GM12801 (cell line): ENCODE data around the gene POP7.

Experiments used
- CTCF ChIP-seq: IDR thresholded peaks from one replicate; pipeline ENCODE4 v1.5.1; 2011; ENCODE audit warnings: control low read depth; ENCODE audit not compliant: insufficient read length; ENCODE audit errors: extremely low read depth

POP7 gene

GRCh38 chr7:100720671-100721504 lies 15.0 kb downstream of the POP7 start:
- no peak for TF ChIP-seq CTCF

DNA sequence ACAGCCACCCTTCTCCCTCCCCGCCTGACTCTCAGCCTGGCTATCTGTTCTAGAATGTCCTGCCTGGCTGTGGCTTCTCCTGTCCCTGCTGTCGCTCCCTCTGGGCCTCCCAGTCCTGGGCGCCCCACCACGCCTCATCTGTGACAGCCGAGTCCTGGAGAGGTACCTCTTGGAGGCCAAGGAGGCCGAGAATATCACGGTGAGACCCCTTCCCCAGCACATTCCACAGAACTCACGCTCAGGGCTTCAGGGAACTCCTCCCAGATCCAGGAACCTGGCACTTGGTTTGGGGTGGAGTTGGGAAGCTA lies 15.5 kb downstream of the POP7 start:
- no peak for TF ChIP-seq CTCF

DNA sequence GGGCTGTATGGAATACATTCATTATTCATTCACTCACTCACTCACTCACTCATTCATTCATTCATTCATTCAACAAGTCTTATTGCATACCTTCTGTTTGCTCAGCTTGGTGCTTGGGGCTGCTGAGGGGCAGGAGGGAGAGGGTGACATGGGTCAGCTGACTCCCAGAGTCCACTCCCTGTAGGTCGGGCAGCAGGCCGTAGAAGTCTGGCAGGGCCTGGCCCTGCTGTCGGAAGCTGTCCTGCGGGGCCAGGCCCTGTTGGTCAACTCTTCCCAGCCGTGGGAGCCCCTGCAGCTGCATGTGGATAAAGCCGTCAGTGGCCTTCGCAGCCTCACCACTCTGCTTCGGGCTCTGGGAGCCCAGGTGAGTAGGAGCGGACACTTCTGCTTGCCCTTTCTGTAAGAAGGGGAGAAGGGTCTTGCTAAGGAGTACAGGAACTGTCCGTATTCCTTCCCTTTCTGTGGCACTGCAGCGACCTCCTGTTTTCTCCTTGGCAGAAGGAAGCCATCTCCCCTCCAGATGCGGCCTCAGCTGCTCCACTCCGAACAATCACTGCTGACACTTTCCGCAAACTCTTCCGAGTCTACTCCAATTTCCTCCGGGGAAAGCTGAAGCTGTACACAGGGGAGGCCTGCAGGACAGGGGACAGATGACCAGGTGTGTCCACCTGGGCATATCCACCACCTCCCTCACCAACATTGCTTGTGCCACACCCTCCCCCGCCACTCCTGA lies 16.7 kb downstream of the POP7 start:
- no peak for TF ChIP-seq CTCF

DNA sequence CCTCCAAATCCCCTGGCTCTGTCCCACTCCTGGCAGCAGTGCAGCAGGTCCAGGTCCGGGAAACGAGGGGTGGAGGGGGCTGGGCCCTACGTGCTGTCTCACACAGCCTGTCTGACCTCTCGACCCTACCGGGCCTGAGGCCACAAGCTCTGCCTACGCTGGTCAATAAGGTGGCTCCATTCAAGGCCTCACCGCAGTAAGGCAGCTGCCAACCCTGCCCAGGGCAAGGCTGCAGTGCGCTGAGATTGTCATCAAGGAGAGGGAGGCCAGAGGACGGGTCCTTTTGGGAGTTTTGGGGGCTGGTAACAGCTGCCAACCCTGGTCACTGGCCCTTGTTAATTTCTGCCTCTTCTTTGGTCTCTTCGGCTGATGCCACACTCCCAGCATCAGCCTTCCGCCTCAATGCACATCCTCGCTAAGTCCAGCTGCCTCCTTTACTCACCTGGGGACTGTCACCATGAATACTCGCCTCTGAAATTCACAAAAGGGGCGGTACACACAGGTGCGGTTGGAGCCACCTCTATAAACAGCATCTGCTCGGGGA lies 17.9 kb downstream of the POP7 start:
- no peak for TF ChIP-seq CTCF

- no peak for TF ChIP-seq CTCF
Observed at GRCh38 chr7:100726996-100727761, 21.3 kb downstream of the POP7 start.

DNA sequence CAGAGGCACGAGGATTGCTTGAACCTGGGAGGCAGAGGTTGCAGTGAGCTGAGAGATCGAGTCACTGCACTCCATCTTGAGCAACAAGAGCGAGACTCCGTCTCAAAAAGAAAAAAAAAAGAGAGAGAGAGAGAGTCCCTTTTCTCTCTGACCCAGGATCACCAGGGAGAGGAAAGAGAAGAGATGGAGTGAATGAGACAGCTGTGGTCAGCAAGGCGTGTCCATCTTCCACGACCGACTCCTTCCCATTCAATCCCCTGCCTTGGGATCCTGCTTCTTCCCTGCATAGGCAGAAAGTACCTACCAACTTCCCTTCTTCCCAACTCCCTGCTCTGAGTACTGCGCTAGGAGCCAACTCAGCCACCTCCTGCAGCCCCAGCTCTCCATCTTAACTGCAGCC lies 22.3 kb downstream of the POP7 start:
- no peak for TF ChIP-seq CTCF

- TF ChIP-seq CTCF = no peak
Observed at GRCh38 chr7:100730136-100730800, 24.3 kb downstream of the POP7 start.
